HEK293T (cell line): ENCODE measurements around the gene C17orf114.

ENCODE experiments used
- CTCF ChIA-PET: fragments of 350-600 bp; formaldehyde crosslinking; extraction: SDS; loops from one replicate; lab custom pipeline; 2021; ENCODE audit warnings: antibody characterized with exemption, inconsistent platforms; lab: Yijun Ruan, JAX
- POLR2A ChIA-PET: fragments of 350-600 bp; formaldehyde crosslinking; extraction: SDS; loops from one replicate; lab custom pipeline; 2020; ENCODE audit warnings: antibody characterized with exemption, inconsistent platforms; lab: Yijun Ruan, JAX
- DNase-seq: peaks from one replicate; pipeline ENCODE4 v3.0.0; 2012; ENCODE audit warnings: mixed read lengths; ENCODE audit errors: extremely low spot score
- ARNT ChIP-seq: fragments of 450-650 bp; IDR thresholded peaks from 2 replicates; pipeline ENCODE4 v1.6.1; 2017; ENCODE audit warnings: mild to moderate bottlenecking
- BHLHE40 ChIP-seq: fragments of 450-650 bp; IDR thresholded peaks from 2 replicates; pipeline ENCODE4 v1.6.1; 2016; ENCODE audit warnings: mild to moderate bottlenecking, moderate library complexity, borderline replicate concordance
- CTBP1 ChIP-seq: fragments of 450-650 bp; IDR thresholded peaks from 2 replicates; pipeline ENCODE4 v1.6.1; 2016; ENCODE audit warnings: borderline replicate concordance
- ELF4 ChIP-seq: fragments of 450-650 bp; IDR thresholded peaks from 2 replicates; pipeline ENCODE4 v1.6.1; 2017; ENCODE audit warnings: antibody characterized with exemption
- FOXA1 ChIP-seq: fragments of 450-650 bp; IDR thresholded peaks from 2 replicates; pipeline ENCODE4 v1.6.1; 2016; ENCODE audit warnings: mild to moderate bottlenecking
- FOXK2 ChIP-seq: fragments of 450-650 bp; IDR thresholded peaks from 2 replicates; pipeline ENCODE4 v1.6.1; 2016; ENCODE audit warnings: mild to moderate bottlenecking
- FOXM1 ChIP-seq: fragments of 450-650 bp; IDR thresholded peaks from 2 replicates; pipeline ENCODE4 v1.6.1; 2017; ENCODE audit warnings: mild to moderate bottlenecking, borderline replicate concordance
- HDGF ChIP-seq: fragments of 450-650 bp; IDR thresholded peaks from 2 replicates; pipeline ENCODE4 v1.6.1; 2017; ENCODE audit warnings: antibody characterized with exemption, borderline replicate concordance
- L3MBTL2 ChIP-seq: fragments of 450-650 bp; conservative IDR thresholded peaks from 2 replicates; pipeline ENCODE4 v1.6.1; 2016; ENCODE audit warnings: mild to moderate bottlenecking
- LEF1 ChIP-seq: fragments of 450-650 bp; IDR thresholded peaks from 2 replicates; pipeline ENCODE4 v1.6.1; 2017; ENCODE audit warnings: mild to moderate bottlenecking, borderline replicate concordance
- NFRKB ChIP-seq: fragments of 450-650 bp; IDR thresholded peaks from 2 replicates; pipeline ENCODE4 v1.6.1; 2016; ENCODE audit warnings: mild to moderate bottlenecking, moderate library complexity
- SP1 ChIP-seq: fragments of 450-650 bp; IDR thresholded peaks from 2 replicates; pipeline ENCODE4 v1.6.1; 2017
- SUZ12 ChIP-seq: fragments of 450-650 bp; IDR thresholded peaks from 2 replicates; pipeline ENCODE4 v1.6.1; 2016; ENCODE audit warnings: mild to moderate bottlenecking
- TARDBP ChIP-seq: fragments of 450-650 bp; IDR thresholded peaks from 2 replicates; pipeline ENCODE4 v1.6.1; 2016
- ZNF384 ChIP-seq: fragments of 450-650 bp; IDR thresholded peaks from 2 replicates; pipeline ENCODE4 v1.6.1; 2016
- TF ChIP-seq, protein P1 (sequence below): fragments of 450-650 bp; IDR thresholded peaks from 2 replicates; pipeline ENCODE4 v1.6.1; 2016

The C17orf114 gene

DNA sequence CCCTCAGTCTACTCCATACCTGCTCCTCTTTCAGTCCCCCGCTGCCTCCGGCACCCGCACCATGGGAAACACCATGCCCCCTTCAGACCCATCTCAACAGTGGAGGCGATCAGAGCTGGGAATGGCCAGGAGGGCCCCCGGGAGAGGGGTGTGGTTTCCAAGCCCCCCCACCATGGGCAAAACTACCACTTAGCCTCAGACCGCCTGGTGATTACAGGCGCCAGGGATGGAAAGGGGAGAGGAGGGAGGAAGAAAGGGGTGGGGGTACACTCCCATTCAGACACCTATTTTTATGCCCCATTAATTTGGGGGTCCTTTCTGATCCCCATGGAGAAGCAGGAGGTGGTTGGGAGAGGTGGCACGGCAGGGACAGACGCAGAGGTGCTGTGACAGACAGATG is at the start of gene C17orf114:
Gene C17orf114, minus strand, starts transcription at position 101 of the 400 bp plus-strand sequence.
- TF ChIP-seq FOXA1: no peak
- CTCF ChIA-PET: no interaction called here
- POLR2A ChIA-PET: no interaction called here
- DNase-seq: no peak

GRCh38 chr17:4851084-4851483 is 49.0 kb upstream of the C17orf114 start:
- ChIA-PET POLR2A (no interaction called here), CTCF (interaction anchor here (0.6 kb wide), 1 partner anchor 51 kb away, joined by 7 read pairs; no protein-coding TSS in a partner anchor)
- no peak for TF ChIP-seq CTBP1
- no peak for TF ChIP-seq LEF1
- TF ChIP-seq HDGF: no peak
- TF ChIP-seq FOXA1: no peak
- TF ChIP-seq, protein P1, sequence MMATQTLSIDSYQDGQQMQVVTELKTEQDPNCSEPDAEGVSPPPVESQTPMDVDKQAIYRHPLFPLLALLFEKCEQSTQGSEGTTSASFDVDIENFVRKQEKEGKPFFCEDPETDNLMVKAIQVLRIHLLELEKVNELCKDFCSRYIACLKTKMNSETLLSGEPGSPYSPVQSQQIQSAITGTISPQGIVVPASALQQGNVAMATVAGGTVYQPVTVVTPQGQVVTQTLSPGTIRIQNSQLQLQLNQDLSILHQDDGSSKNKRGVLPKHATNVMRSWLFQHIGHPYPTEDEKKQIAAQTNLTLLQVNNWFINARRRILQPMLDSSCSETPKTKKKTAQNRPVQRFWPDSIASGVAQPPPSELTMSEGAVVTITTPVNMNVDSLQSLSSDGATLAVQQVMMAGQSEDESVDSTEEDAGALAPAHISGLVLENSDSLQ: no peak
- TF ChIP-seq FOXK2: no peak
- no peak for TF ChIP-seq ZNF384
- no peak for TF ChIP-seq NFRKB
- no peak for TF ChIP-seq SUZ12
- DNase-seq: no peak

GRCh38 chr17:4850246-4850645 is 48.1 kb upstream of the C17orf114 start:
- no peak for DNase-seq
- POLR2A ChIA-PET: no interaction called here
- CTCF ChIA-PET: interaction anchor here (0.6 kb wide), 1 partner anchor 50 kb away, joined by 7 read pairs; no protein-coding TSS in a partner anchor
- TF ChIP-seq ZNF384 (no peak), ARNT (no peak), FOXM1 (no peak), FOXK2 (no peak), SUZ12 (no peak), SP1 (no peak), BHLHE40 (no peak), TARDBP (no peak), CTBP1 (no peak), FOXA1 (no peak)
- TF ChIP-seq, protein P1: no peak

DNA sequence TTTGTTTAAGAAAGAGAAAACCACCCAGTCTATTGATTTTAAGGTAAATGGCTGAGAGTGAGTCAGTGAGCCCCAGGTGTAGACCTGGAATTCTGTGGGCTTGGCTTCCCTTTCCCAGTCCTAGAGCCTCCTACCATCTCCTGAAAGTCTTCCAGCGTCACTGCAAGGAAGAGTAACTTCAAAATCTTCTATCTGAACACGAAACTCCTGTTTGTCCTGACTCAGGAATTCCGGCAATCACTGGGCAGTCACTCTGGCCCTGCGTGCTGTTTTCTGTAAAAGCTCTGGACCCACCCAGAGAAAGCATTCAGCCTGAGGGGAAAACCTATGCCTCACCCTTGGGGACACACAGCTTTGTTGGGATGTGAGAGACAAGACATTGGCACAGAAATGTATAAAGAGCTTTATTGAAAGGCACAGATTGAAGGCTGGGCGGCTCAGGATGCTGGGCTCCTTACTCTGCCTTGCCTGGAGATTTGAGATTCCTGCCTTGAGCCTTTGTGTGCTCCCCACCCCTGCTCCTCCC is 46.9 kb upstream of the C17orf114 start:
- TF ChIP-seq TARDBP (no peak), NFRKB (no peak), CTBP1 (no peak), SUZ12 (no peak), FOXA1 (no peak), ARNT (no peak), ELF4 (no peak)
- ChIA-PET POLR2A (no interaction called here), CTCF (no interaction called here)
- DNase-seq: no peak

- POLR2A ChIA-PET: interaction anchor here (0.5 to 1.7 kb wide), 3 partner anchors 8 to 56 kb away, joined by 3 to 6 read pairs (median 4); no protein-coding TSS in a partner anchor
- TF ChIP-seq HDGF: no peak
- TF ChIP-seq FOXM1: no peak
- no peak for TF ChIP-seq ELF4
- TF ChIP-seq, protein P1: no peak
- TF ChIP-seq ZNF384: no peak
- no peak for TF ChIP-seq L3MBTL2
- no peak for TF ChIP-seq BHLHE40
- no peak for TF ChIP-seq NFRKB
- no peak for TF ChIP-seq ARNT
- CTCF ChIA-PET: no interaction called here
- DNase-seq: no peak
Observed at GRCh38 chr17:4846635-4847390, 44.7 kb upstream of the C17orf114 start.

- TF ChIP-seq SP1 (no peak), FOXM1 (no peak), FOXA1 (no peak), ARNT (no peak), FOXK2 (no peak)
- no peak for DNase-seq
- ChIA-PET POLR2A (no interaction called here), CTCF (interaction anchor here (0.6 kb wide), 1 partner anchor 56 kb away, joined by 3 read pairs; no protein-coding TSS in a partner anchor)
Observed at GRCh38 chr17:4845118-4845517, 43.0 kb upstream of the C17orf114 start.
